ENCODE measurements around the gene CACNA1B.
"Not testable (repeated sequence)": the region's sequence is repeated elsewhere in the genome, so short reads cannot be mapped to it uniquely, and the experiment has no call there.

Gene CACNA1B

GRCh38 chr9:138122201-138122600, 244.6 kb downstream of the CACNA1B start:
- no peak for FAIRE-seq

GRCh38 chr9:138122676-138123075, 245.1 kb downstream of the CACNA1B start:
- FAIRE-seq: no peak

GRCh38 chr9:138123086-138123485, 245.5 kb downstream of the CACNA1B start:
- no peak for FAIRE-seq

GRCh38 chr9:138126090-138126857, 248.7 kb downstream of the CACNA1B start:
- FAIRE-seq: not testable (repeated sequence)

- FAIRE-seq: not testable (repeated sequence)
Observed at GRCh38 chr9:138126858-138127584, 249.4 kb downstream of the CACNA1B start.

GRCh38 chr9:138128027-138128426, 250.4 kb downstream of the CACNA1B start:
- not testable (repeated sequence) for FAIRE-seq

- FAIRE-seq: not testable (repeated sequence)
Observed at GRCh38 chr9:138129318-138129717, 251.7 kb downstream of the CACNA1B start.

GRCh38 chr9:138132946-138133705, 255.5 kb downstream of the CACNA1B start:
- not testable (repeated sequence) for FAIRE-seq

GRCh38 chr9:138134581-138134980, 257.0 kb downstream of the CACNA1B start:
- FAIRE-seq: not testable (repeated sequence)

GRCh38 chr9:138139096-138139495, 261.5 kb downstream of the CACNA1B start:
- not testable (repeated sequence) for FAIRE-seq

- not testable (repeated sequence) for FAIRE-seq
Observed at GRCh38 chr9:138140980-138141379, 263.4 kb downstream of the CACNA1B start.

GRCh38 chr9:138142528-138143244, 265.1 kb downstream of the CACNA1B start:
- FAIRE-seq: not testable (repeated sequence)

- not testable (repeated sequence) for FAIRE-seq
Observed at GRCh38 chr9:138143491-138143890, 265.9 kb downstream of the CACNA1B start.

- not testable (repeated sequence) for FAIRE-seq
Observed at GRCh38 chr9:138147556-138147955, 270.0 kb downstream of the CACNA1B start.

GRCh38 chr9:138149672-138150656, 272.4 kb downstream of the CACNA1B start:
- not testable (repeated sequence) for FAIRE-seq

GRCh38 chr9:138155788-138156187, 278.2 kb downstream of the CACNA1B start:
- FAIRE-seq: not testable (repeated sequence)

- FAIRE-seq: not testable (repeated sequence)
Observed at GRCh38 chr9:138166793-138167192, 289.2 kb downstream of the CACNA1B start.

Measured in endometrium (tissue), 2 donors.